Measurements from ENCODE around the gene STAT6.

The STAT6 gene, protein sequence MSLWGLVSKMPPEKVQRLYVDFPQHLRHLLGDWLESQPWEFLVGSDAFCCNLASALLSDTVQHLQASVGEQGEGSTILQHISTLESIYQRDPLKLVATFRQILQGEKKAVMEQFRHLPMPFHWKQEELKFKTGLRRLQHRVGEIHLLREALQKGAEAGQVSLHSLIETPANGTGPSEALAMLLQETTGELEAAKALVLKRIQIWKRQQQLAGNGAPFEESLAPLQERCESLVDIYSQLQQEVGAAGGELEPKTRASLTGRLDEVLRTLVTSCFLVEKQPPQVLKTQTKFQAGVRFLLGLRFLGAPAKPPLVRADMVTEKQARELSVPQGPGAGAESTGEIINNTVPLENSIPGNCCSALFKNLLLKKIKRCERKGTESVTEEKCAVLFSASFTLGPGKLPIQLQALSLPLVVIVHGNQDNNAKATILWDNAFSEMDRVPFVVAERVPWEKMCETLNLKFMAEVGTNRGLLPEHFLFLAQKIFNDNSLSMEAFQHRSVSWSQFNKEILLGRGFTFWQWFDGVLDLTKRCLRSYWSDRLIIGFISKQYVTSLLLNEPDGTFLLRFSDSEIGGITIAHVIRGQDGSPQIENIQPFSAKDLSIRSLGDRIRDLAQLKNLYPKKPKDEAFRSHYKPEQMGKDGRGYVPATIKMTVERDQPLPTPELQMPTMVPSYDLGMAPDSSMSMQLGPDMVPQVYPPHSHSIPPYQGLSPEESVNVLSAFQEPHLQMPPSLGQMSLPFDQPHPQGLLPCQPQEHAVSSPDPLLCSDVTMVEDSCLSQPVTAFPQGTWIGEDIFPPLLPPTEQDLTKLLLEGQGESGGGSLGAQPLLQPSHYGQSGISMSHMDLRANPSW

DNA sequence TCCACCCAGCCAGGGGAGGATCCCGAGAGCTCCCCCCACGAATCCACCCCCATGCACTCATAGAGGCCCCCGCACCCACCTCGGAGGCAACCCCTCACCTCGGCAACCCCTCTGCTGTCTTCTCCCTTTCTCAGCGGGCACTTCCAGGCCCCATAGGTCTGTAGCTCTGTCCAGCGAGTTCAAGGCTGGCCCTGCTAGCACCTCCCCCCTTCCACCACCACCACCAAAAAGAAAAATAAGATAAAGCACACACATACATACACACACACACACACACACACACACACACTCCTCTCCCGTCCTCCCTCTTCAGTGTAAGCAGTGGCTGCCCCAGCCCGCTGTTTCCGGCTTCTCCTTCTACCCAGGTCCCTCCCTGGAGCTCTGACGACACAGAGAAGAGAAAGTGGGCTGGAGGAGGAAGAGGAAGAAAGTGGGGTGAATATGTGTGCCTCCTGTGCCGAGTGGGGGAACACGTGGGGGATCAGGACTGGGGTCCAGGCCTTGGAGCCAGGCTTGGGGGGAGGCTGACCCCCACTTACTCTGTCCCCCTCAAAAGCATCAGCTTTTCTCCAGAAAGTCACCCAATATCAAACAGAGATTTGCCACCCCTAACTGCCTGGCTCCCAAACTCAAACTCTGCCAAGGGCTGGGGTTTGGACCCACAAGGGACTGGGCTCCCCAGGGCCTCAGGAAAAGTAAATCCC lies at the start of gene STAT6:
STAT6 (minus strand) TSS at position 332 of the 704 bp plus-strand sequence. CDS start 3,084 bp downstream, outside the sequence.
- no peaks in the 10 kb centered on the region for H3K9me3 ChIP-seq (ENCODE audit: low read length)
- no peaks in the 10 kb centered on the region for H3K27me3 ChIP-seq (ENCODE audit: control insufficient read depth in 1 of 2, insufficient read depth in 2 of 2, low read length in 2 of 2)
- peak within 1 kb of the TSS; percentile 92 for H3K9ac ChIP-seq (ENCODE audit: low read length)
- H3K27ac ChIP-seq (ENCODE audit: low read depth, low read length): peak within 1 kb of the TSS; percentile 89
- H3K4me3 ChIP-seq (ENCODE audit: low read depth in 1 of 2, low read length in 2 of 2): peak within 1 kb of the TSS; percentile 70 to 82
- peaks cover 21% of the 10 kb centered on the region for H3K36me3 ChIP-seq (ENCODE audit: insufficient read depth, low read length)
- H3K4me1 ChIP-seq (ENCODE audit: insufficient read depth, low read length): peaks cover 34% of the 10 kb centered on the region

DNA sequence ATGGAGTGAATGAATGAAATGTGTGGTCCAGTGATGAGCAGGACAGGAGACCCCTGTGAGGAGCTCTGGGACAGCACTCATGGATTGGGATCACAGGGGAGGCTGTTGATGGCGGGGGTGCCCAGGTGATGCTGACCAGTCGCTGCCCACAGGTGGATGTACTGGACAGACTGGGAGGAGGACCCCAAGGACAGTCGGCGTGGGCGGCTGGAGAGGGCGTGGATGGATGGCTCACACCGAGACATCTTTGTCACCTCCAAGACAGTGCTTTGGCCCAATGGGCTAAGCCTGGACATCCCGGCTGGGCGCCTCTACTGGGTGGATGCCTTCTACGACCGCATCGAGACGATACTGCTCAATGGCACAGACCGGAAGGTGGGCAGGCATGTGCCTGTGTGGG lies 49.6 kb upstream of the STAT6 start:
- no peak overlapping the region for H3K27ac ChIP-seq (ENCODE audit: low read depth, low read length)
- H3K27me3 ChIP-seq (ENCODE audit: control insufficient read depth in 1 of 2, insufficient read depth in 2 of 2, low read length in 2 of 2): no peaks in the 10 kb centered on the region
- peaks cover 10% of the 10 kb centered on the region for H3K4me1 ChIP-seq (ENCODE audit: insufficient read depth, low read length)
- no peaks in the 10 kb centered on the region for H3K9me3 ChIP-seq (ENCODE audit: low read length)
- no peak overlapping the region for H3K4me3 ChIP-seq (ENCODE audit: low read depth in 1 of 2, low read length in 2 of 2)
- H3K36me3 ChIP-seq (ENCODE audit: insufficient read depth, low read length): peaks cover 86% of the 10 kb centered on the region
- no peak overlapping the region for H3K9ac ChIP-seq (ENCODE audit: low read length)

DNA sequence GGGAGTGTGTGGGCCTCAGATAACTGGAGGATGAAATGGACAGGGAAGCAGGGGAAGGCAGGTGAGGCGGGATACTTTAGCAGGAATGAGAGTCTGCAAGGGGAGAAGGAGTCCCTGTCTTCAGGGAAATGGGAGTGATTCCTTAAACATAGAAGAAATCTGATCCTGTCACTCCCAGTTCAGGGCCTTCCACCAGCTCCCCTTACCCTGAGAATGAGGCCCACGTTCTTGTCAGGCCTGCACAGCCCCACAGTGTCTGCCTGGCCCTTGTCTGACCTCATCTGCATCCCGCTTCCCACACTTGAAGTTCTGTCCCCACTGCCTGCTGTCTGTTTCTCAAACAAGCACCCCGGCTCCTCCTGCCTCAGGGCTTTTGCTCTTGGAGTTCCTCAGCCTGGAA lies 48.9 kb upstream of the STAT6 start:
- no peaks in the 10 kb centered on the region for H3K9me3 ChIP-seq (ENCODE audit: low read length)
- H3K4me3 ChIP-seq (ENCODE audit: low read depth in 1 of 2, low read length in 2 of 2): no peak overlapping the region
- no peaks in the 10 kb centered on the region for H3K27me3 ChIP-seq (ENCODE audit: control insufficient read depth in 1 of 2, insufficient read depth in 2 of 2, low read length in 2 of 2)
- no peak overlapping the region for H3K9ac ChIP-seq (ENCODE audit: low read length)
- peaks cover 90% of the 10 kb centered on the region for H3K36me3 ChIP-seq (ENCODE audit: insufficient read depth, low read length)
- peaks cover 10% of the 10 kb centered on the region for H3K4me1 ChIP-seq (ENCODE audit: insufficient read depth, low read length)
- H3K27ac ChIP-seq (ENCODE audit: low read depth, low read length): no peak overlapping the region

DNA sequence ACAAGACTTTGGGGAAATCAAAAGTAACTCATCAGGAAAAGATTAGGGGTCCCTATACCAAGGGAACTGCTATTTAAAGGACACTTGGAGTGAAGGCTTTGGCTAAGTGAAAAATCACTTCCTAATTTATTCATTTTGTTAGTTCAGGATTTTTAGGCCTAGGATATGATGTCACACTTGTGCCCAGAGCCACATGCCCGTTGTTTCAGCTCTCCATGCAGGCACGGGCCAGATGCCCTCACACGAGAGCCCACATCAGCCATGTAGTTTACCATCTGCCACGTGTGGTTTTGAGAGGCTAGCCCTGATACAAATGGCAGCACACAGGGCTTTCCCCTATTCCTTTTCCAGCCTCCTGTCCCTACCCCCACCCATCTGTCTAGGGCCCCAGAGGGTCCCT lies 48.1 kb upstream of the STAT6 start:
- Histone ChIP-seq H3K4me1 (ENCODE audit: insufficient read depth, low read length) (peaks cover 10% of the 10 kb centered on the region), H3K9me3 (ENCODE audit: low read length) (no peaks in the 10 kb centered on the region), H3K27ac (ENCODE audit: low read depth, low read length) (no peak overlapping the region), H3K9ac (ENCODE audit: low read length) (no peak overlapping the region), H3K4me3 (ENCODE audit: low read depth in 1 of 2, low read length in 2 of 2) (no peak overlapping the region), H3K36me3 (ENCODE audit: insufficient read depth, low read length) (peaks cover 91% of the 10 kb centered on the region), H3K27me3 (ENCODE audit: control insufficient read depth in 1 of 2, insufficient read depth in 2 of 2, low read length in 2 of 2) (no peaks in the 10 kb centered on the region)

DNA sequence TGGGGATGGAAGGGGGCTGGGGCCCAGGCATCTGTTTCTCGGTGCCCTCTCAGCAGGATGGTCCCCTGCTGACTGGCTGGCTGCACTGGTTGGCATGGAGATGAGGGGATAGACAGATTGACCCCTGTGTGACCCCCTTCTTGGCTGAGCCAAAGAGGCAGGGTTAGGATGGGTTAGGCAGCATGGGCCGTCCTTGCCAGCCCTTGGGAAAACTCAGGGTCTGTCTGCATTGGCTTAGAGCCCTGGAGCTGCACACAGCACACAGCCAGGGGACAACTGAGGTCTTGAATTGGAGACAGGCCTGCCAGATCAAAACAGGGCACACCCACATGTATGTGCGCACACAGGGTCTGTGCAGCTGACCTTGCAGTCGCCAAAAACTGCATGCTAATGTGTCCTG lies 47.5 kb upstream of the STAT6 start:
- Histone ChIP-seq H3K9ac (ENCODE audit: low read length) (no peak overlapping the region), H3K4me3 (ENCODE audit: low read depth in 1 of 2, low read length in 2 of 2) (no peak overlapping the region), H3K9me3 (ENCODE audit: low read length) (no peaks in the 10 kb centered on the region), H3K27ac (ENCODE audit: low read depth, low read length) (no peak overlapping the region), H3K27me3 (ENCODE audit: control insufficient read depth in 1 of 2, insufficient read depth in 2 of 2, low read length in 2 of 2) (no peaks in the 10 kb centered on the region), H3K4me1 (ENCODE audit: insufficient read depth, low read length) (peaks cover 10% of the 10 kb centered on the region), H3K36me3 (ENCODE audit: insufficient read depth, low read length) (peaks cover 91% of the 10 kb centered on the region)

DNA sequence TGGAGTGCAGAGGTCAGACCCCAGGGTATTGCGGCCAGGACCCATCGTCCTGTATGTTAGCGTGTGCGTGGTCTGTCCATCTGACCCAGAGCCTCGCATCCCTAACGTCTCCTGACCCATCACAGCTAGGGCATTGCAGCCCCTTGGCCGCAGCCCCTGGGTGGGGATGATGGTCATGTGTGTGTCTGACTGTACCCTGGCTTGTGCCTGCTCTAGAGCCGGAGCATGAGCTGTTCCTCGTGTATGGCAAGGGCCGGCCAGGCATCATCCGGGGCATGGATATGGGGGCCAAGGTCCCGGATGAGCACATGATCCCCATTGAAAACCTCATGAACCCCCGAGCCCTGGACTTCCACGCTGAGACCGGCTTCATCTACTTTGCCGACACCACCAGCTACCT lies 47.0 kb upstream of the STAT6 start:
- Histone ChIP-seq H3K9me3 (ENCODE audit: low read length) (no peaks in the 10 kb centered on the region), H3K36me3 (ENCODE audit: insufficient read depth, low read length) (peaks cover 90% of the 10 kb centered on the region), H3K9ac (ENCODE audit: low read length) (no peak overlapping the region), H3K27ac (ENCODE audit: low read depth, low read length) (no peak overlapping the region), H3K4me3 (ENCODE audit: low read depth in 1 of 2, low read length in 2 of 2) (no peak overlapping the region), H3K4me1 (ENCODE audit: insufficient read depth, low read length) (peaks cover 14% of the 10 kb centered on the region), H3K27me3 (ENCODE audit: control insufficient read depth in 1 of 2, insufficient read depth in 2 of 2, low read length in 2 of 2) (no peaks in the 10 kb centered on the region)

DNA sequence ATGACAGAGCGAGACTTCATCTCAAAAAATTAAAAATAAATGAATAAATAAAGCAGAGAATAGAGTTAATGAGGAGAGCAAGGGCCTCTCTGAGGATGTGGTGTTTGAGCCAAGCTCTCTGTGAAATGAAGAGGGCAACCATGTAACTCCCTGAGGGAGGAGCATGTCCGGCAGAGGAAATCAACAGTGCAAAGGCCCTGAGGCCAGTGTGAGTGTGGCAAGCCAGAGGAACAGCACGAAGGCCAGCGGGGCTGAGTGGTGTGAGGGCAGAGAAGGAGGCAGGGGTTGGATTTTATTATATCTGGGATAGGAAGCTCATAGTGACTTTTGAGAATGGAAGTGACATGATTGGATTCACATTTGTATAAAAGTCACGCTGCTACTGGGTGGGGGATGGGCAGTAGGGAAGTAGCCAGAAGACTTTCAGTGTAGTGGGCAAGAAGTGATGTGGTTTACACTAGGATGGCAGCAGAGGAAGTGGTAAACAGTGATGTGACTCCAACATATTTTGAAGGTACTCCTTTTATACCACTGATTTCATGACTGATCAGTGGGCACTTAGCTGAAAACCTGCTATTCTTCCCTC lies 46.5 kb upstream of the STAT6 start:
- Histone ChIP-seq H3K27ac (ENCODE audit: low read depth, low read length) (no peak overlapping the region), H3K36me3 (ENCODE audit: insufficient read depth, low read length) (peaks cover 86% of the 10 kb centered on the region), H3K9ac (ENCODE audit: low read length) (no peak overlapping the region), H3K4me1 (ENCODE audit: insufficient read depth, low read length) (peaks cover 19% of the 10 kb centered on the region), H3K4me3 (ENCODE audit: low read depth in 1 of 2, low read length in 2 of 2) (no peak overlapping the region), H3K27me3 (ENCODE audit: control insufficient read depth in 1 of 2, insufficient read depth in 2 of 2, low read length in 2 of 2) (no peaks in the 10 kb centered on the region), H3K9me3 (ENCODE audit: low read length) (no peaks in the 10 kb centered on the region)

DNA sequence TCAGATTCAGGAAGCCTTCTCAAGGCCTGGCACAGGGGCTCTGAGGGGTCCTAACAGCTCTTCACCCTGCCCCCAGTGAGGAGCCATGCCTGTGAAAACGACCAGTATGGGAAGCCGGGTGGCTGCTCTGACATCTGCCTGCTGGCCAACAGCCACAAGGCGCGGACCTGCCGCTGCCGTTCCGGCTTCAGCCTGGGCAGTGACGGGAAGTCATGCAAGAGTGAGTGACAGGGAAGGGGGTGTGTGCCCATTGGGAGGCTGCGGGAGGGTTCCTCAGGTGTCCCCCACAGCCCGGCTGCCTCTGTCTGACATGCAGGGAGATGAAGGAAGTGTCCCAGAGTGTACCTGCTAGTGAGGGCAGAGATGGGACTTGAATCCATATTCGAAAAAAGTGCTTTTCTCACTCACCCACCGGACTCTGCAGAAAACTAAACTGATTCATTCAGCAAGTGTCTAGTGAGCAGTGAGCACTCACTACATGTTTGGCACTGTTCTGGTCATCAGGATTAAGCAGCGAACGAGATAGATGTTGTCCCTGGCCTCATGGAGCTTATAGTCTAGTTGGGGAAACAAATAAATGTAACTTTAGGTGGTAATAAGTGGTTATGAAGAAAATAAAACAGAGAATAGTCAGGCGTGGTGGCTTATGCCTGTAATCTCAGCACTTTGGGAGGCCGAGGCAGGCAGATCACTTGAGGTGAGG lies 45.7 kb upstream of the STAT6 start:
- peaks cover 27% of the 10 kb centered on the region for H3K4me1 ChIP-seq (ENCODE audit: insufficient read depth, low read length)
- no peak overlapping the region for H3K4me3 ChIP-seq (ENCODE audit: low read depth in 1 of 2, low read length in 2 of 2)
- H3K27me3 ChIP-seq (ENCODE audit: control insufficient read depth in 1 of 2, insufficient read depth in 2 of 2, low read length in 2 of 2): no peaks in the 10 kb centered on the region
- H3K9me3 ChIP-seq (ENCODE audit: low read length): no peaks in the 10 kb centered on the region
- H3K36me3 ChIP-seq (ENCODE audit: insufficient read depth, low read length): peaks cover 78% of the 10 kb centered on the region
- no peak overlapping the region for H3K9ac ChIP-seq (ENCODE audit: low read length)
- H3K27ac ChIP-seq (ENCODE audit: low read depth, low read length): no peak overlapping the region

DNA sequence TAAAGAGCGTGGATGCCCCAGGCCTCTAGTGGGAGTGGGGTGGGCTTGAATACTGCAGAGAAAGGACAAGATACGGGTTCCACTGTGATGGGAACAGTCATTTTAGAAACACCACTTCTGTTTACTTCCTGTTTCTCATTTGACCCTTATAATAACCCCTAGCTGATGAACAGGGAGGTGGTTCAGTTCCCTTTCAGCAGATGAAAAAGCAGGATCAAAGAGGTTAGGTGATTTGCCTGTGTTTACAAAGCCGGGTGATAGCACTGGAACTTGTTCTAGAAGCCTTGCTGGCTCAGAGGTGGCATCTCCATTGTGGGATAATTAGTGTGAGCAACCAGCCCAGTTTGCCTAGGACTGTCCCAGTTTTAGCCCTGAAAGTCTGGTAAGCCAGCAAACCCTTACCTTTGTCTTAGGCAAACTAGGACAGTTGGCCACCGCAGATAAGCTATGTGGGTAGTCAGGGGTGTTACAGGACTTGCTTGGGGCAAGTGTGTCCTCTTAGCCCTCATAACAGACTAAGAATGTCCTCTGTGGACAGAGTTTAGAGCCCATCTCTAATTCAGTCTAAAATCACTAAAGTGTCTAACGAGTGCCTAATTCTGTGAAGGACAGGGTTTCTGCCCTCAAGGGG lies 43.8 kb upstream of the STAT6 start:
- no peak overlapping the region for H3K27ac ChIP-seq (ENCODE audit: low read depth, low read length)
- peaks cover 70% of the 10 kb centered on the region for H3K36me3 ChIP-seq (ENCODE audit: insufficient read depth, low read length)
- peaks cover 45% of the 10 kb centered on the region for H3K4me1 ChIP-seq (ENCODE audit: insufficient read depth, low read length)

DNA sequence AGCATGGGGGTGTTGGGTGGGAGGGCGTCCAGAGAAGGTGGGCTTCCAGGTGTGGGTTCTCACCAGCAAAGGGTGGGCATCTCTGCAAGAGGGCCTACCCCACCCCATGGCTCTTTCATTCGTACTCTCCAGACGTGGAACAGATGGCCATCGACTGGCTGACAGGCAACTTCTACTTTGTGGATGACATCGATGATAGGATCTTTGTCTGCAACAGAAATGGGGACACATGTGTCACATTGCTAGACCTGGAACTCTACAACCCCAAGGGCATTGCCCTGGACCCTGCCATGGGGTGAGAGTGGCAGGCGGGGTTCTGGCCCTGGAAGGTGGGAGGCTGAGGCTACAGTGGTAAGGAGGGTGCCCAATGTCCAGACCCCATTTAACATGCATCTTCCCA lies 42.9 kb upstream of the STAT6 start:
- H3K4me1 ChIP-seq (ENCODE audit: insufficient read depth, low read length): peaks cover 53% of the 10 kb centered on the region

More for the DNA sequence above, 43.8 kb upstream of the STAT6 start:
- Histone ChIP-seq H3K4me3 (ENCODE audit: low read depth in 1 of 2, low read length in 2 of 2) (no peak overlapping the region), H3K27me3 (ENCODE audit: control insufficient read depth in 1 of 2, insufficient read depth in 2 of 2, low read length in 2 of 2) (no peaks in the 10 kb centered on the region), H3K9ac (ENCODE audit: low read length) (no peak overlapping the region), H3K9me3 (ENCODE audit: low read length) (no peaks in the 10 kb centered on the region)

More for the DNA sequence above, 42.9 kb upstream of the STAT6 start:
- H3K9me3 ChIP-seq (ENCODE audit: low read length): no peaks in the 10 kb centered on the region
- H3K27me3 ChIP-seq (ENCODE audit: control insufficient read depth in 1 of 2, insufficient read depth in 2 of 2, low read length in 2 of 2): no peaks in the 10 kb centered on the region
- H3K9ac ChIP-seq (ENCODE audit: low read length): no peak overlapping the region
- H3K4me3 ChIP-seq (ENCODE audit: low read depth in 1 of 2, low read length in 2 of 2): no peak overlapping the region
- peaks cover 68% of the 10 kb centered on the region for H3K36me3 ChIP-seq (ENCODE audit: insufficient read depth, low read length)
- H3K27ac ChIP-seq (ENCODE audit: low read depth, low read length): no peak overlapping the region

Measured in muscle layer of colon (tissue), 2 donors.